Keratinocyte (primary cell): ENCODE results near the gene KLHL42. TPM values are rescaled to one million over a fixed set of nuclear protein-coding genes. Genes with fewer than 3 reads are reported as not detected.

Source experiments
- DNase-seq: peaks from one replicate; pipeline ENCODE4 v3.0.0-alpha.2; 2011; ENCODE audit warnings: low read depth, missing footprints, low spot score
- FAIRE-seq: peaks from 2 replicates; lab custom pipeline; 2011; peaks lifted over from hg19 to GRCh38; lab: Jason Lieb, UNC
- H2AFZ ChIP-seq: 2 replicates; pipeline ENCODE4 v1.6.0; 2012; ENCODE audit warnings: low read length, control low read depth, inconsistent platforms; ENCODE audit not compliant: control insufficient read depth
- H3K27ac ChIP-seq: 2 replicates; pipeline ENCODE4 v1.5.1; 2011; ENCODE audit warnings: low read length; ENCODE audit not compliant: control insufficient read depth, insufficient read depth
- H3K27me3 ChIP-seq: 3 replicates; pipeline ENCODE4 v1.6.0; 2011; ENCODE audit warnings: low read length; ENCODE audit not compliant: control insufficient read depth, insufficient read depth; ENCODE audit errors: extremely low read depth
- H3K36me3 ChIP-seq, 2 experiments: 2 replicates in 1 of 2; 3 replicates in 1 of 2; pipeline ENCODE4 v1.5.1; 2011; ENCODE audit warnings: low read length in 2 of 2, mild to moderate bottlenecking in 1 of 2; ENCODE audit not compliant: control insufficient read depth in 2 of 2, insufficient read depth in 2 of 2; ENCODE audit errors: extremely low read depth in 1 of 2
- H3K4me1 ChIP-seq: 3 replicates; pipeline ENCODE4 v1.5.1; 2011; ENCODE audit warnings: low read length; ENCODE audit not compliant: control insufficient read depth, insufficient read depth; ENCODE audit errors: extremely low read depth
- H3K4me2 ChIP-seq: 3 replicates; pipeline ENCODE4 v1.6.0; 2011; ENCODE audit warnings: low read depth, low read length; ENCODE audit not compliant: control insufficient read depth, insufficient read depth; ENCODE audit errors: extremely low read depth
- H3K4me3 ChIP-seq, 3 experiments: fragments of 200-600 bp in 1 of 3; sonication (generic) in 1 of 3; 2 replicates in 2 of 3; 3 replicates in 1 of 3; pipeline ENCODE4 v1.5.1; 2011 to 2016; ENCODE audit warnings: low read length in 3 of 3, mild to moderate bottlenecking in 3 of 3, control low read depth in 2 of 3, inconsistent platforms in 1 of 3, low read depth in 1 of 3, mixed read lengths in 1 of 3, mixed run types in 1 of 3, moderate library complexity in 1 of 3; ENCODE audit not compliant: control insufficient read depth in 2 of 3, insufficient read depth in 2 of 3; ENCODE audit errors: extremely low read depth in 1 of 3
- H3K79me2 ChIP-seq: 2 replicates; pipeline ENCODE4 v1.6.0; 2012; ENCODE audit warnings: low read length; ENCODE audit not compliant: control insufficient read depth, insufficient read depth
- H3K9ac ChIP-seq: 3 replicates; pipeline ENCODE4 v1.6.0; 2011; ENCODE audit warnings: low read length; ENCODE audit not compliant: control insufficient read depth, insufficient read depth; ENCODE audit errors: extremely low read depth
- H3K9me1 ChIP-seq: 3 replicates; pipeline ENCODE4 v1.6.0; 2011; ENCODE audit warnings: low read length; ENCODE audit not compliant: control insufficient read depth, insufficient read depth; ENCODE audit errors: extremely low read depth
- H3K9me3 ChIP-seq: 2 replicates; pipeline ENCODE4 v1.5.1; 2012; ENCODE audit warnings: low read depth, low read length; ENCODE audit not compliant: control insufficient read depth
- H4K20me1 ChIP-seq: 3 replicates; pipeline ENCODE4 v1.6.0; 2011; ENCODE audit warnings: low read length; ENCODE audit not compliant: control insufficient read depth, insufficient read depth; ENCODE audit errors: extremely low read depth
- EZH2 ChIP-seq: IDR thresholded peaks from one replicate; pipeline ENCODE4 v1.6.1; 2012; ENCODE audit warnings: inconsistent platforms, mild to moderate bottlenecking, low read length, moderate library complexity
- dilution Hi-C: fragments of 300-500 bp; cut with MboI; formaldehyde crosslinking; loops from one replicate; pipeline ENCODE4 v1.7.0; 2020; ENCODE audit warnings: low sequenced_read_pairs; ENCODE audit not compliant: extremely low pct_ligation_motif_present
- polyA plus RNA-seq, 5 experiments: library from polyadenylated mRNA; depleted of rRNA in 3 of 5; stranded (reverse) in 3 of 5; stranded (forward) in 1 of 5; unstranded in 1 of 5; fragments of >200 nt; gene quantifications; 1 replicate in 1 of 5; 2 replicates in 3 of 5; 3 replicates in 1 of 5; pipeline versions ENCODE4 v1.2.1 to v1.2.3, GENCODE V29; 2011 to 2012; ENCODE audit warnings: missing spikeins in 2 of 5, low read depth in 1 of 5, low replicate concordance in 1 of 5
- TF ChIP-seq, protein P1 (sequence below), 3 experiments: IDR thresholded peaks in 1 of 3; conservative IDR thresholded peaks in 1 of 3; optimal IDR thresholded peaks in 1 of 3; 2 replicates in 2 of 3; 3 replicates in 1 of 3; pipeline versions ENCODE3 to v1.5.1; 2011; ENCODE audit warnings: low read length in 3 of 3, mild to moderate bottlenecking in 3 of 3, moderate library complexity in 2 of 3, control low read depth in 1 of 3, inconsistent platforms in 1 of 3; ENCODE audit not compliant: insufficient read depth in 2 of 3; ENCODE audit errors: extremely low read depth in 1 of 3

KLHL42 gene
- polyA plus RNA-seq, 1 donor (not counting 4 experiments of a cell fraction or from before 2014, with no cell fraction given), result 27.2 TPM

DNA sequence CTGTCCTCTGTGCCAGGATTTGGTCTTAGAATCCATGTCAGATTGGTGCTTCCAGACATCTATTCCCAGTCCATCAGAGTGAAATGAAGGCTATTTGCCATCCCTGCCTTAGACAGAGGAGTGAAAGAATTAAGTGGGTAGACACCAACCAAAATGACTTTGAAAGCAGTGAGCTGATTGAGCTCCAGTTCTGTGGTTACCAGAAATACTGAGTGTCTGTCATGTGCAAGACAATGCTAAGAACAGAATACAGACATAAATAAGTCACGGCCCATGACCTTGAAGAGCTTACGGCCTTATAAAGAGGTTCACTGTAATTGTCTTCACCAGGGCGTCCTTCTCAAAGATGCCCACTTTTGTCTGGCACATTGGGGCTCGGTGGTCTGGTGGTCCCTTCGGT, 21.6 kb downstream of the KLHL42 start:
- no peak overlapping the region for H2AFZ ChIP-seq
- H3K36me3 ChIP-seq, result peaks cover 8 to 12% of the 10 kb centered on the region in 2 experiments
- no peaks in the 10 kb centered on the region for H3K79me2 ChIP-seq
- no peak for DNase-seq
- no peak overlapping the region for H3K4me2 ChIP-seq
- H3K27me3 ChIP-seq, result no peaks in the 10 kb centered on the region
- no peaks in the 10 kb centered on the region for H4K20me1 ChIP-seq
- dilution Hi-C loops, result no loop called here
- TF ChIP-seq, protein P1, sequence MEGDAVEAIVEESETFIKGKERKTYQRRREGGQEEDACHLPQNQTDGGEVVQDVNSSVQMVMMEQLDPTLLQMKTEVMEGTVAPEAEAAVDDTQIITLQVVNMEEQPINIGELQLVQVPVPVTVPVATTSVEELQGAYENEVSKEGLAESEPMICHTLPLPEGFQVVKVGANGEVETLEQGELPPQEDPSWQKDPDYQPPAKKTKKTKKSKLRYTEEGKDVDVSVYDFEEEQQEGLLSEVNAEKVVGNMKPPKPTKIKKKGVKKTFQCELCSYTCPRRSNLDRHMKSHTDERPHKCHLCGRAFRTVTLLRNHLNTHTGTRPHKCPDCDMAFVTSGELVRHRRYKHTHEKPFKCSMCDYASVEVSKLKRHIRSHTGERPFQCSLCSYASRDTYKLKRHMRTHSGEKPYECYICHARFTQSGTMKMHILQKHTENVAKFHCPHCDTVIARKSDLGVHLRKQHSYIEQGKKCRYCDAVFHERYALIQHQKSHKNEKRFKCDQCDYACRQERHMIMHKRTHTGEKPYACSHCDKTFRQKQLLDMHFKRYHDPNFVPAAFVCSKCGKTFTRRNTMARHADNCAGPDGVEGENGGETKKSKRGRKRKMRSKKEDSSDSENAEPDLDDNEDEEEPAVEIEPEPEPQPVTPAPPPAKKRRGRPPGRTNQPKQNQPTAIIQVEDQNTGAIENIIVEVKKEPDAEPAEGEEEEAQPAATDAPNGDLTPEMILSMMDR (optimal IDR thresholded peaks at IDR 0.05 in 1 of 3, IDR thresholded peaks at IDR 0.05 in 1 of 3, conservative IDR thresholded peaks at IDR 0.05 in 1 of 3; ENCODE audit: extremely low read depth in 1 of 3, insufficient read depth in 2 of 3, low read length in 3 of 3), result no peak
- no peak for TF ChIP-seq EZH2
- H3K4me1 ChIP-seq, result no peaks in the 10 kb centered on the region
- no peak overlapping the region for H3K27ac ChIP-seq
- no peaks in the 10 kb centered on the region for H3K9me3 ChIP-seq
- no peaks in the 10 kb centered on the region for H3K9me1 ChIP-seq
- H3K9ac ChIP-seq, result no peak overlapping the region
- no peak for FAIRE-seq
- H3K4me3 ChIP-seq, result no peak overlapping the region

DNA sequence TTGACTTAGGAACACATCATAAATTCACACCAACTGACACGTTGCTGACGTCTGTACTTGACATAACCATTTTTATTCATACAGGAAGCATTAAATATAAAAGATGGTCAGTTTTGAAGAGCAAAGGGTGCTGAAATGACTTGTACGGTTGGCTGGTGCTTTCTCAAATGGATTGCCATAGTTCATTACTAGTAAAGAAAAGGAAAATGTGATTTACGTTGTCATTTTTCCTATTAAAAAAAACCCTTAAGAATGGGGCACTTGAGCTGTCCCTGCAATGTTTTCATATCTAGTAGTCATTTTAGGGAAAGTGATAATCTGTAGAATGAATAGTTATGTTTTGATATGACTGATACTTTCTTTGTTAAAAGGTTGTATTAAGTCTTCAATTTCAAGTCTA, 22.5 kb downstream of the KLHL42 start:
- dilution Hi-C loops, result no loop called here
- no peak for FAIRE-seq

More for the DNA sequence above, 22.5 kb downstream of the KLHL42 start:
- Histone ChIP-seq H3K4me2 (no peak overlapping the region), H4K20me1 (no peaks in the 10 kb centered on the region), H3K4me3 (no peak overlapping the region), H3K36me3 (peaks cover 7% of the 10 kb centered on the region in 2 experiments), H3K79me2 (no peaks in the 10 kb centered on the region), H3K4me1 (no peaks in the 10 kb centered on the region), H3K27ac (no peak overlapping the region), H3K9me1 (no peaks in the 10 kb centered on the region), H3K9me3 (no peaks in the 10 kb centered on the region), H3K27me3 (no peaks in the 10 kb centered on the region), H2AFZ (no peak overlapping the region), H3K9ac (no peak overlapping the region)
- TF ChIP-seq EZH2, result no peak
- TF ChIP-seq, protein P1 (optimal IDR thresholded peaks at IDR 0.05 in 1 of 3, IDR thresholded peaks at IDR 0.05 in 1 of 3, conservative IDR thresholded peaks at IDR 0.05 in 1 of 3; ENCODE audit: extremely low read depth in 1 of 3, insufficient read depth in 2 of 3, low read length in 3 of 3), result no peak
- DNase-seq, result no peak
